ENCODE measurements around the gene XPR1. TPM values are rescaled to one million over a fixed set of nuclear protein-coding genes. Genes with fewer than 3 reads are reported as not detected.
A peak's percentile ranks its signal among the peaks of the same experiment; 100 is the strongest.

Gene XPR1
- total RNA-seq, 4 donors from 2014 or later: 10.0 to 29.7 (median 26.2) TPM

DNA sequence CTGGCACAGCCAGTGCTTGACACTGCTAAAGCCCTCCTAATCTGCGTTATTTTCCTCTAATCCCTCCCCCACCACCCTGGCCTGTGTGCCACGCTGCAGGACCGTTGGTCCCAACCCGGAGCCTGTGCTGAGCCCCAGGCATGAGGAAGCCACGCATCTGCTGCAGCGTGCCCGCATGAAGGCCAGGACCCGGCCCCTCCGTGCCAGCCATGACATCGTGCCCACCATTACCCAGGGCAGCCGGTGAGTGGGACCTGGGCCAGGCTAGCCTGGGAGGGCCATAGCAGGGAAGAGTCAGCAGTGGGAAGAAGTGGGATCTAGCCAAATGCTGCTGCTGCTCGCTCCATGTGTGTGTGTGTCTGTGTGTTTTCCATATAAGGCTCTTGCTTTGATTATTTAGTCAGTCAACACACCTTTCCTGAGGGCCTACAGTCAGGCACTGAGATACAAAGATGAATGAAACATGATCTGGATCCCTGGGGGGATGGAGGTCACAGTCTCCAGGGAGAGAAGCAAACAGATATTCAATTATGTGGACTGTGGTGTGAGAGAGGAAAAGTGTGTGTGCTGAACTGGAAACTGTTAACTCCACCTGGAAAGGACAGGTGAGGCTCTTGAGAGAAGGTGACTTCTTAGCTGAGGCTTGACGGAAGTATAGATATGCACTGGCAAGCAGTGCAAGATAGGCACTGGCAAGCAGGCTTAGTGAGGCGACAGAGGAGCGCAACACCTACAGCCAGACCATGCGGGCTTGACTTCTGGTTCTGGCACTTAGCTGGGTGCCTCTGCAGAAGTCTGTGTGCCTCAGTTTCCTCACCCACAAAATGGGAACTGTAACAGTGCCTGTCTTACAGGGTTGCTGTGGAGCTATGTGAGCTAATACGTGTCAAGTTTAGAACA is 296.8 kb downstream of the XPR1 start:
- intact Hi-C loops (cut with DNase I; ENCODE audit: low total_unique reads): no loop called here
- TF ChIP-seq CTCF (IDR thresholded peaks at IDR 0.05) (no peak), POLR2A (IDR thresholded peaks at IDR 0.05) (no peak)
- Histone ChIP-seq H3K36me3 (no peaks in the 10 kb centered on the region), H3K4me3 (no peak overlapping the region), H3K9me3 (no peaks in the 10 kb centered on the region), H3K27ac (peak overlapping the region; percentile 74), H3K27me3 (no peaks in the 10 kb centered on the region), H3K4me1 (peaks cover 6 to 18% of the 10 kb centered on the region in 2 donors)
- no peak for DNase-seq

DNA sequence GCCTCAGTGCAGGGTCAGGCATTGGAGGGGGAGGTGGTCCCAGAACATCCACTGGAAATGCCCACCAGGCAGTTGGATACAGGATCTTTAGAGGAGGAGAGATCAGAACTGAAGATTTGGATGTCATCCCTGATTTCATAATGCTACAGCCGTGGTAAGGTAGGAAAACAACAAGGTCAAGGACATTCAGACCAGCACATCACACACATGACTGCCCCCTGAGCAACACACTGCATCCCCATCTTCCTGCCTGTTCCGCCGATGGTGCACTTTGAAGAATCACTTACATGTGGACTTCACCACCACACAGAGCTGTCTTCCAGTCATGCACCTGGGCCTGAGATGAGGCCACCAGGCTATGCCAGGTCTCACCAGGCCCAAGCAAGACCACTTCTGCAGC is 297.6 kb downstream of the XPR1 start:
- Histone ChIP-seq H3K27me3 (no peaks in the 10 kb centered on the region), H3K36me3 (no peaks in the 10 kb centered on the region), H3K4me1 (peaks cover 6 to 18% of the 10 kb centered on the region in 2 donors), H3K4me3 (no peak overlapping the region), H3K9me3 (no peaks in the 10 kb centered on the region), H3K27ac (no peak overlapping the region)
- TF ChIP-seq CTCF (IDR thresholded peaks at IDR 0.05) (no peak), POLR2A (IDR thresholded peaks at IDR 0.05) (no peak)
- intact Hi-C loops (cut with DNase I; ENCODE audit: low total_unique reads): no loop called here
- DNase-seq: no peak

DNA sequence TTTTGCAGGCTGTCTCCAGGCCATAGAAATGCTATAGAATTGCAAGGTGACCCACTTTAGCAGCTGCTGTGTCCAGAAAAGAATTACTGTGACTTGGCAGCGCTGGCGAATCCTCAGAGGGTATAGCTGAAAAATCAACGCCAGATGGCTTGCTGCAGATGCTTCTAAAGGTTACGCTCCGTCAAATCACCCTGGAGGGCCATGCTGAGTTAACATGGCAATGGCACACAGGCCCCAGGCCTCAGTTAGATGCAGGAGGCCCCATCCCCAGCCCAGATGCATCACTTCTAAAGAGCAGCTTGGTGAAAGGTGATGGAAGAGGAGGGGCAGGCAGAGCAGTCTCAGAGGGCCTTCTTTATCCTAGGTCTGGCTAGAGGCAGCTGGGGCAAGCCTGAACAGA is 298.9 kb downstream of the XPR1 start:
- no peak overlapping the region for H3K27ac ChIP-seq
- TF ChIP-seq POLR2A (IDR thresholded peaks at IDR 0.05) (no peak), CTCF (IDR thresholded peaks at IDR 0.05) (no peak)
- H3K4me1 ChIP-seq: peaks cover 6 to 18% of the 10 kb centered on the region in 2 donors
- H3K9me3 ChIP-seq: no peaks in the 10 kb centered on the region
- H3K27me3 ChIP-seq: no peaks in the 10 kb centered on the region
- intact Hi-C loops (cut with DNase I; ENCODE audit: low total_unique reads): no loop called here
- no peaks in the 10 kb centered on the region for H3K36me3 ChIP-seq
- H3K4me3 ChIP-seq: no peak overlapping the region
- DNase-seq: no peak

DNA sequence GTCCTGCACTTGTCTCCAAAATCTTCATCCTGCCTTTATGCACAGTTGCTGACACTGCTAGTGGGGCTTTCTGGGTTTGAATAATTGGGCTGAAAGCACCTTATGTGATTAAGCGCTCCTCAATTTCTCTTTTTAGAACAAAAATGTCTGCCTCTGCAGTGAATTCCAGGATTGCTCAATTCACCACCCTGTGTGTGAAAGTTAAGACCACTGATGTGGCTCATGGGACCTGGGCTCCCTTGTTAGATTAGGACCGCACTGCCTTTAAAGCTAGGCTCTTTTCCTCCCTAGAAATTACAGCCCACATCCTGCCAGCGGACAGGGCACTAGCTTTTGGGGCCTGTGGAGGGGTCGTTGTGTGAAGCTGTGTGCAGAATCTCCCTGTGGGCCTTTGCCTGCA is 299.7 kb downstream of the XPR1 start:
- DNase-seq: no peak
- Histone ChIP-seq H3K9me3 (no peaks in the 10 kb centered on the region), H3K4me3 (no peak overlapping the region), H3K4me1 (peaks cover 6 to 18% of the 10 kb centered on the region in 2 donors), H3K36me3 (no peaks in the 10 kb centered on the region), H3K27ac (no peak overlapping the region), H3K27me3 (no peaks in the 10 kb centered on the region)
- no peak for TF ChIP-seq POLR2A (IDR thresholded peaks at IDR 0.05)
- no peak for TF ChIP-seq CTCF (IDR thresholded peaks at IDR 0.05)
- intact Hi-C loops (cut with DNase I; ENCODE audit: low total_unique reads): no loop called here

DNA sequence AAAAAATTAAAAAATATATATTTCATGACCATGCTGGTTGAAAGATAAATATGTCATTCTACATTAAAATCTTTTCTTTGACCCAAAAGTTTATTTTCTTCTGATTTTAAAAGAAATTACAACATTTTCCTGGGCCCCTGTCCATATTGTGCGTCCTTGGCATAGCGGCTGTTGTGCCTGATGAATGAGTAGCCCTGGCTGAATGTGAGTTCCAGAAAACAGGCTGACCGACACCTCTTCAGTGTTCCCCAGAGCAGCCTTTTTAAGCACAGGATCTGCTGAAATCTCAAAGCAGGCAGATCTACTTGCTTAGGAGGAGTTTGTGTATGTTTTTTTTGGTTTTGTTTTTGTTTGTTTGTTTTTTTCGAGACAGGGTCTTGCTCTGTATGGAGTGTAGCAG is 300.6 kb downstream of the XPR1 start:
- Histone ChIP-seq H3K27me3 (no peaks in the 10 kb centered on the region), H3K36me3 (no peaks in the 10 kb centered on the region), H3K4me1 (peaks cover 0 to 10% of the 10 kb centered on the region in 2 donors), H3K27ac (no peak overlapping the region), H3K9me3 (no peaks in the 10 kb centered on the region), H3K4me3 (no peak overlapping the region)
- no peak for DNase-seq
- TF ChIP-seq CTCF (IDR thresholded peaks at IDR 0.05): no peak
- no peak for TF ChIP-seq POLR2A (IDR thresholded peaks at IDR 0.05)
- intact Hi-C loops (cut with DNase I; ENCODE audit: low total_unique reads): no loop called here

All from uterus (tissue), 4 donors.